NT2/D1 (cell line): Measurements from ENCODE around the gene MBOAT2.

ENCODE experiments used
- SUZ12 ChIP-seq: IDR thresholded peaks from 2 replicates; pipeline ENCODE4 v1.6.1; 2011; ENCODE audit not compliant: insufficient read length, insufficient read depth; ENCODE audit errors: extremely low read depth
- YY1 ChIP-seq: IDR thresholded peaks from 2 replicates; pipeline ENCODE4 v1.6.1; 2011; ENCODE audit not compliant: insufficient read length, insufficient read depth
- ZNF274 ChIP-seq: IDR thresholded peaks from 2 replicates; pipeline ENCODE4 v1.6.1; 2011; ENCODE audit warnings: mild to moderate bottlenecking, low read depth, low read length

DNA sequence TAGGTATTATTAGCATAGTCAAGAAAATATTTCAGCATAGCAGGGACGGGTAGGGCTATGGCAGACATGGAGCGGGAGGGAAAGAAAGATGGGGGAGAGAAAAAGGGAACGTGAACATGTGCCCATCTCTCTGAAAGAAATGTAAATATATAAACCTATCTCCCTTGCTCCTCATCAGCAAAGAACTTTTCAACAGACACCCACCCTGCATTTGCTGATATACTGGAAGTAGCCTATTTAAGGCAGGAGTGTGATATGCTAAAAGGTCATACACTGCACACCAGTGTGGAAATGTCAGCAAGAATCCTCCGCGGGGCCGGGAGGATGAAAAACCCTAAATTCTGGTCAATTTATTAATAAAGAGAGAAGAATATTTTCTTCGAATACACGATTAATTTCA, 1.7 kb downstream of the MBOAT2 start:
- TF ChIP-seq YY1 (no peak), ZNF274 (no peak), SUZ12 (no peak)
